Right cardiac atrium (tissue), 5 donors: Measurements from ENCODE around the gene WNT3A. TPM values are rescaled to one million over a fixed set of nuclear protein-coding genes. Genes with fewer than 3 reads are reported as not detected.

Experiments
- ATAC-seq, 2 donors: fragments of 200-7000 bp; cut with Tn5 transposase; one replicate each; pipeline versions ENCODE4 v1.8.0 to v1.9.1; 2020; ENCODE audit warnings: moderate library complexity in 2 of 2, mild to moderate bottlenecking in 1 of 2
- DNase-seq, 3 donors: peaks; one replicate each; pipeline ENCODE4 v3.0.0-alpha.2; 2020
- H3K27ac ChIP-seq: one replicate; pipeline ENCODE4 v1.5.1; 2013; ENCODE audit warnings: mild to moderate bottlenecking, low read length, control low read depth, moderate library complexity
- H3K27me3 ChIP-seq: one replicate; pipeline ENCODE4 v1.6.1; 2013; ENCODE audit not compliant: control insufficient read depth, insufficient read depth
- H3K4me1 ChIP-seq: one replicate; pipeline ENCODE4 v1.6.1; 2013; ENCODE audit warnings: low read length; ENCODE audit not compliant: control insufficient read depth, insufficient read depth
- H3K4me3 ChIP-seq: one replicate; pipeline ENCODE4 v1.5.1; 2013; ENCODE audit warnings: low read length, control low read depth
- H3K9me3 ChIP-seq: one replicate; pipeline ENCODE4 v1.6.1; 2013; ENCODE audit warnings: low read length; ENCODE audit not compliant: control insufficient read depth
- WGBS: extraction: QIAGEN DNeasy Blood & Tissue Kit; methylation state at CpG from one replicate; pipeline ENCODE4 v1.1.7; 2013; 5-methylcytosine and 5-hydroxymethylcytosine counted together
- intact Hi-C, 4 donors: fragments of 100-400 bp; cut with DNase I; formaldehyde crosslinking; loops; one replicate each; pipeline versions ENCODE4 v1.11.0 to v1.14.0; 2022 to 2023
- polyA plus RNA-seq: library from polyadenylated mRNA; stranded (reverse); fragments of 200-250 nt; gene quantifications from one replicate; pipeline ENCODE4 v1.2.3, GENCODE V29; 2013
- total RNA-seq, 4 donors: library from RNA; stranded (reverse); fragmentation: NEBNext Ultra II Directional; extraction: Animal tissue kit (Norgen Biotek cat#: 25700); gene quantifications; one replicate each; pipeline ENCODE4 v1.2.1, GENCODE V29; 2021
- donor health status: healthy with polysubstance abuse.
- donor health status: DM: no; HTN: yes; CAD: no.
- donor health status: DM: no; HTN: no; CAD: no.
- donor health status: DM: no; HTN: yes; CAD: no; lungs with severe emphysema.
- donor health status: DM: yes; HTN: yes; CAD: no.

The WNT3A gene
- total and polyA plus RNA-seq, 5 donors = not detected

GRCh38 chr1:228094432-228095016 is 87.7 kb downstream of the WNT3A start:
- H3K4me1 ChIP-seq = peaks cover 24% of the 10 kb centered on the region
- no peak for DNase-seq
- intact Hi-C loops = no loop called here
- ATAC-seq = no peak
- no peaks in the 10 kb centered on the region for H3K27me3 ChIP-seq
- no peak overlapping the region for H3K4me3 ChIP-seq
- no peaks in the 10 kb centered on the region for H3K9me3 ChIP-seq
- H3K27ac ChIP-seq = no peak overlapping the region
- WGBS = 88% methylated on average over 13 of the region's 13 CpGs

- WGBS = 98% methylated on average over 4 of the region's 4 CpGs
- Histone ChIP-seq H3K27me3 (no peaks in the 10 kb centered on the region), H3K27ac (no peak overlapping the region), H3K9me3 (no peaks in the 10 kb centered on the region), H3K4me1 (peaks cover 17% of the 10 kb centered on the region), H3K4me3 (no peak overlapping the region)
- ATAC-seq = no peak
- intact Hi-C loops = no loop called here
- no peak for DNase-seq
These were observed 88.4 kb downstream of the WNT3A start for GRCh38 chr1:228095161-228095560.

- H3K4me1 ChIP-seq = peaks cover 10% of the 10 kb centered on the region
- H3K9me3 ChIP-seq = no peaks in the 10 kb centered on the region
- H3K27ac ChIP-seq = no peak overlapping the region
- WGBS = 92% methylated on average over 8 of the region's 8 CpGs
- intact Hi-C loops = no loop called here
- no peaks in the 10 kb centered on the region for H3K27me3 ChIP-seq
- no peak for DNase-seq
- no peak overlapping the region for H3K4me3 ChIP-seq
- ATAC-seq = no peak
These were observed 89.1 kb downstream of the WNT3A start for GRCh38 chr1:228095938-228096337.

GRCh38 chr1:228096416-228097332 is 89.9 kb downstream of the WNT3A start:
- H3K9me3 ChIP-seq = no peaks in the 10 kb centered on the region
- H3K27me3 ChIP-seq = no peaks in the 10 kb centered on the region
- 95% methylated on average over 13 of the region's 13 CpGs for WGBS
- peak in 2 of 3 donors; percentile 16 to 19 for DNase-seq
- ATAC-seq = peak in 1 of 2 donors; percentile 3
- H3K27ac ChIP-seq = no peak overlapping the region
- peaks cover 6% of the 10 kb centered on the region for H3K4me1 ChIP-seq
- intact Hi-C loops = no loop called here
- no peak overlapping the region for H3K4me3 ChIP-seq

- Histone ChIP-seq H3K4me3 (no peak overlapping the region), H3K4me1 (peaks cover 3% of the 10 kb centered on the region), H3K27ac (no peak overlapping the region), H3K27me3 (no peaks in the 10 kb centered on the region), H3K9me3 (no peaks in the 10 kb centered on the region)
- intact Hi-C loops = no loop called here
- ATAC-seq (no peak), DNase-seq (peak in 1 of 3 donors; percentile 10)
- 87% methylated on average over 34 of the region's 34 CpGs for WGBS
These were observed 90.7 kb downstream of the WNT3A start for GRCh38 chr1:228097333-228098081.

- Histone ChIP-seq H3K4me1 (peaks cover 3% of the 10 kb centered on the region), H3K27me3 (no peaks in the 10 kb centered on the region), H3K27ac (no peak overlapping the region), H3K4me3 (no peak overlapping the region), H3K9me3 (no peaks in the 10 kb centered on the region)
- ATAC-seq = no peak
- DNase-seq = no peak
- WGBS = 85% methylated on average over 28 of the region's 28 CpGs
- intact Hi-C loops = no loop called here
These were observed 91.6 kb downstream of the WNT3A start for GRCh38 chr1:228098323-228098931.

- Histone ChIP-seq H3K27me3 (no peaks in the 10 kb centered on the region), H3K4me3 (no peak overlapping the region), H3K4me1 (peaks cover 5% of the 10 kb centered on the region), H3K9me3 (no peaks in the 10 kb centered on the region), H3K27ac (no peak overlapping the region)
- WGBS = 68% methylated on average over 4 of the region's 4 CpGs
- no peak for DNase-seq
- no peak for ATAC-seq
- intact Hi-C loops = no loop called here
These were observed 92.5 kb downstream of the WNT3A start for GRCh38 chr1:228099331-228099732.

GRCh38 chr1:228100822-228101613 is 94.2 kb downstream of the WNT3A start:
- H3K9me3 ChIP-seq = no peaks in the 10 kb centered on the region
- ATAC-seq (no peak), DNase-seq (peak in 1 of 3 donors; percentile 19)
- H3K27ac ChIP-seq = no peak overlapping the region
- intact Hi-C loops = no loop called here
- peaks cover 3% of the 10 kb centered on the region for H3K4me1 ChIP-seq
- 72% methylated on average over 12 of the region's 12 CpGs for WGBS
- no peaks in the 10 kb centered on the region for H3K27me3 ChIP-seq
- no peak overlapping the region for H3K4me3 ChIP-seq

- Histone ChIP-seq H3K27me3 (no peaks in the 10 kb centered on the region), H3K9me3 (no peaks in the 10 kb centered on the region), H3K27ac (no peak overlapping the region), H3K4me1 (peaks cover 2% of the 10 kb centered on the region), H3K4me3 (no peak overlapping the region)
- intact Hi-C loops = no loop called here
- DNase-seq (no peak), ATAC-seq (no peak)
- WGBS = 53% methylated on average over 15 of the region's 15 CpGs
These were observed 94.8 kb downstream of the WNT3A start for GRCh38 chr1:228101614-228101993.
